GM21717 (cell line): ENCODE results near the gene SLU7.
A peak's percentile ranks its signal among the peaks of the same experiment; 100 is the strongest.

ENCODE experiments used
- ATAC-seq: cut with Tn5 transposase; IDR thresholded peaks from one replicate; pipeline ENCODE4 v1.9.1; 2021; ENCODE audit warnings: mild to moderate bottlenecking, moderate library complexity; ENCODE audit not compliant: unreplicated experiment

Gene SLU7

DNA sequence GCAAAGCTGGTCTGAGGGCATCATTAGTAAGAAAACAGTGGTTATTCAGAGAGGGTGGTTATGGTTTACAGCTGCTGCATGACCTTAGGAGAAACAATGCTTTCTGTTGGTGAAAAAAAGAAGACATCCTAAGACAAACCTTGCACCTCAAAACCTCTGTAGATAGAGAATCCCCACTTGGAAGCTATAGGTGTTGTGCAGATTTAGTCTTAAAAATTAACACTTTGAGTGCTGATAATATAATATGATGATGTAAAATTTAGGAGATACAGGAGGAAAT is 1.4 kb upstream of the SLU7 start:
- ATAC-seq = no peak

DNA sequence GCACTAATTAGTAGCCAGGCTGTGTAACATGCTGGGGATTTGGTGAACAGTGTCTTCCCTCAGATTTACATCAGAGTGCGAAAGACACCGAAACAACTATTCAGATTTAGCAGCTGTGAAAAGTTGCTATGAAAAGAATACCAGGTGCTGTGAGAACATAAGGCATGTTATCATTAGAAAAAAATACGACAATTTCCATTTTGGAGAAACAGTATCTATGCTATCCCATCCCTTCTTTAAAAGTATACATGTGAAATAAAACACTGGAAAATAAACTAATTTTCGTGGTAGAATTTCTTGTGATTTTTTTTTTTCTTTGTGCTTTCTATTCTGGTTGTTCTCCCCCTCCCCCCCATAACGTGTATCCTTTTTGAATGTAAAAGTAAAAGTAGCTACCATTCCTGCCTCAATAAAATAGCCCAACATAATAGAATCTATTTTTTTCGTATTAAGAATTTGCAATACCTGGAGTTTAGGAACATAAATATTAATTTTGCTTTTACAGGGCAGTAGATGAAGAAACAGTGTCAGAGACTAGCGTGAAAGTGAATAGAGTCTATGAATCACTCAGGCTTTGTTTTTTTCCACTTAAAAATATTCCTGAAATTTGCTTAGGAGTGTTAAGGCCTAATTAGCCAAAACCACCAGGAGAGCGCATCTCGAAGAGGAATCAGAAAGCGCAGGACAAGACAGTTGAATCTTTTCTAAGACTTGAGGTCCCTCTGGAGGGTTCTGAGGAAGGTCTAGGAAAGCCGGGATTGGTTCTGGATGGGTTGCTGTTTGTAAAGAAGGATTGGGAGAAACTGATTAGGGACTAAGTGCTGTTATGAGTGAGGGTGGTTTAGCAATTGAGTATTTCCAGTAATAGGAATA is 813 bp upstream of the SLU7 start:
- ATAC-seq = no peak

DNA sequence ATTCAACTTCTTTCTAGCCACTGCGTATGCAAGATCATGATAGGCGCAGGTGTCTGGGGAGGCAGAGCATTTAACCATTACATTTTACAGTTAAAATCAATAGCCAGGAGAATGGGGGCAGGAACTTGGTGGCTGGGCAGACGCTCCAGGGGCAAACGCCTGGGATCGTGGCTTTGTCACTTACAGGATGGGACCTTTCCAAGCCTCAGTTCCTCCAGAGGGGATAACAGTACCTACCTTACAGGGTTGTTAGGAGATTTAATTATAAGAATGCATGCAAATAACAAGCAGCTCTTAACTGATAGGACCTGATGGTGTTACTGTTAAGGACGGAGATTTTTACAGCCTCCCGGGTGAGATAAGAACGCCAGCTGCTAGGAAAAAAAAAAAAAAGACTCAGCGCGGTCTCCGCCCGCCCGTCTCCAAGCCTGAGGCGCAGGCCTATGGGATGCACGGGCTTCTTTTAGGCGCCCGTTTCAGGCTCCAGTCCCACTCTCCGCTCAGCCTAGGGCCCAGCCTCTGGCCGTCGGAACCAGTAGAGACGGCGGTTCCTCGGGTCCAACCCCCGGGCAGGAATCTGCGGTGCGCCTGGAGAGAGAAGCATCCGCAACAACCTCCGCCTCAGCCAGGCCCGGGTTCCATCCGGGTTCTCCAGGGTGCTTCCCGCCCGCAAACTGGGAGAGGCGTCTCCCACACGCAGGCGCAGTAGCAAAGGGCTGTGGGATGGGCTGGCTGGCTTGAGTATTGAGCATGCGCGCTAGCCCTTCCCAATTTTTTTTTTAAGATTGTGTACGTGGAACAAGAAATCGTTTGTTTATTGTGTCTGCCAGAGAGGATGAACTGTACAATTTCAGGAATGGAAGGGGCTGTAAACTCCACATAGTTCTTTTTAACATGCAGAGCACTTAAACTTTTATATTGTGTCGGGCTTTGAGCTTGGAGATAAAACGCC is 19.2 kb downstream of the SLU7 start, which contains the start of gene FAM200C:
TSS of gene FAM200C (minus strand) at position 653 of the 952 bp plus-strand sequence. CDS start 4,564 bp downstream, outside the sequence.
- ATAC-seq = peak; percentile 90

DNA sequence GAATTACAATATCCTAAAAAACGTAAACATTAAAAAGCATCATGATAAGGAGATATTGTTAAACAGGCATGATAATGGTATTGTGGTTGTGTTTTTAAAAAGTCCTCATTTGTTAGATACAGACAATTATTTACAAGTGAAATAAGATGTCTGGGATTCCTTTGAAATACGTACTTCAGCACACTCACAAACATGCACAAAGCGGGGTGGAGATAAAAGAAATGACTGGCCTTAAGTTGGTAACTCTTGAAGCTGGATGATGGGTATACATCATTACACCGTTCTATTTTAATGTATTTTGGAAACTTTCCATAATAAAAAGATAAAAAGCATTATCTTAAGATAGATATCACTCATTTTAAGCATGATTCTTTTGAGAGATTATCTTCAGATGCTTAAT is 20.1 kb downstream of the SLU7 start:
- no peak for ATAC-seq

DNA sequence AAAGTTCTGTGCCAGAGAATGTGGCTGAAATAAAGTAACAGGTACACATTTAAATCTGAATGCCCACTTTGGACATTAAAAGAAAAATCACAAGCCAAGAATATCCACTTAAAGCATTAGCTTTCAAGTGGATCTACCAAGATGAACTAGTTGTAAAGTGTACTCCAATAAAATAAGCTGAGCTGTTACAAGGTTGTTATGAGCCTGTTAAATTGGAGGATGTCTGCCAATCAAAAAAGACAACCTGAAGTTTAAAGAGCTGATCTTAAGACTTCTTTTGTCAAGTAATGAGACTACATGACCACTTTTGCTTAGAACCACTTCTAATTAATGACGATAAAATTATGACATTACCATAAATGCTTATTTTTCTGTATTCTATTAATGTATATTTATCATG is 21.4 kb downstream of the SLU7 start:
- no peak for ATAC-seq

DNA sequence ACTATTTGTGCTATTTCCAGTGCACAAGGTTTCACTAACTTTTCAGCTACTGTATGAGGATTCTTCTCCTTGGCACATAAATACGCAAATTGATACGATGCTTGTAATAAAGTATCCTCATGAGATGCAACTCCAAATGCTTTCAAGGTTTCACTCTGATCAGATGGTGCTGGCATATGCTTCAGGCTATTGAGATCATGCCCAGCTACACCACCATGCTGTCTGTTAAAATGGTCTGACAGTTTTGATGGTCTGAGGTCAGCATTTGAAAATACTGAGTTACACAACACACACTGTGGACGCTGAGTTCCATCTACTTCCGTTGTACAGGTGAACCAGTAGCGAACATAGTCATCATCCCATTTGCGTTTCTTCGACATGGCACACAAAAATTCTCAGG is 23.8 kb downstream of the SLU7 start:
- ATAC-seq = no peak

DNA sequence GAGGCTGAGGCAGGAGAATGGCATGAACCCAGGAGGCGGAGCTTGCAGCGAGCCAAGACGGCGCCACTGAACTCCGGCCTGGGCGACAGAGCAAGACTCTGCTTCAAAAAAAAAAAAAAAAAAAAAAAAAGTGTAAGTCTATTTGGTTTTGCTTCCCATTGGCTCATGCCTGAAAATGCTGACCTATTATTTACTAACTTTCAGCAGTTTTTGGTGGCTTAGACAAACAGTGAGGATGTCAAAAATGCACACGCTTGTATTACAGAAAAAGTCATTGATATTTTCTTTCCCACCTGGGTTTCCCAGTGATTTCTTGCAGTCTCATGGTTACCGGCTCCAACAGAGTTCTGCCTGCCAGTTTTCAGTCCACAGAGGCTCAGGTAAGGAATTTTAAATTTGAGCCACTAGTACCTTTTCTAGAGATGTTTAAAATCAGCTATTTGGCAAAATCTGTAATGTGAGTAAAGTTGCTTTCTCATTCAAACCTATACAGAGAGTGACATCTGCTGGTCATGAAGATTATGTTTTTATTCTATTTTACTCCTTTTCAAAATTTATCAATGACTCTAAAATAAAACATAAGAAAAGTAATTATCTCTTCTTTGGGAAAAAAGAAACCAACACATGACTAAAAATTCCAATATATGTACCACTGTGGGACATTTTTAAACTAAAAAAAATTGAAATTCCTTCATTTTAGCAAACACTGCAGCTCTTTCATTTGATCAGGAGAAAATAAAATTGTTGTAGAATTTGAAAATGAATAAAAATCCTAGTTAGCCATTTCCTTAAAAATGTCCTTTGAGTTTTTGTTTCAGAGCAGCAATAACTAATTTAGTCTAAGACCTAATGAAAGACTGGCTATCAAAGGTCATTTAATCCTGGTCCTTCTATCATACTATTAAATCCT is 27.8 kb downstream of the SLU7 start:
- no peak for ATAC-seq

DNA sequence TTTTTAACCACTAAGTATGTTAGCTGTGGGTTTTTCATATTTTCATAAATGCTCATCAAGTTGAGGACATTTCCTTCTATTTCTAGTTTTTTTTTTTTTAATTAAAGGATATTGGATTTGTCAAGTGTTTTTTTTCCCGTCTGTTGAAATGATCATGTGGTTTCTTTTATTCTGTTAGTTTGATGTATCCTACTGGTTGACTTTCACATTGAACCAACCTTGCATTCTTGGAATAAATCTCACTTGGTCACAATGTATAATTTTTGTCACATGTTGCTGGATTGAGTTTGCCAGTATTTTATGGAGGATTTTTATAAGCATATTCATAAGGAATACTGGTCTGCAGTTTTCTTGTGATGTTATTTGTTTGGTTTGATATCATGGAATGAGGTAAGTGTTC is 31.4 kb downstream of the SLU7 start:
- ATAC-seq = no peak

DNA sequence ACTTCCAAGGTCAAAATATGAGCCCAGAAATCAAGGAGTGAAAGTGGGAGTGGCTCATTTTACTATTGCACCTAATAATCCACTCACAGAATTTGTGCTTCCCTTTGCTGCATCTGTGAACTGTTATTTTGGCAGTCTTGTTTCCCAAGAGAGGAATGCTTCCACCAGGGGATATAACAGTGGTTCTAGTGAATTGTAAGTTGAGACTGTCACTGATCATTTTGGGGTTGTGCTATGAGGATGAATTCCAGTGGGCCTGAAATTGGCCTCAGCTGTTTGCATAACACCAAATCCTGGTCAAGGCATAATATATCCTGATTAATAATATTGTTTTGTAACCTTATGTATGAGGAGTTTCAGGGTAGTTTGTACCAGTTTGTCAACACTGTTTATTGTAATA is 33.4 kb downstream of the SLU7 start:
- ATAC-seq = no peak

DNA sequence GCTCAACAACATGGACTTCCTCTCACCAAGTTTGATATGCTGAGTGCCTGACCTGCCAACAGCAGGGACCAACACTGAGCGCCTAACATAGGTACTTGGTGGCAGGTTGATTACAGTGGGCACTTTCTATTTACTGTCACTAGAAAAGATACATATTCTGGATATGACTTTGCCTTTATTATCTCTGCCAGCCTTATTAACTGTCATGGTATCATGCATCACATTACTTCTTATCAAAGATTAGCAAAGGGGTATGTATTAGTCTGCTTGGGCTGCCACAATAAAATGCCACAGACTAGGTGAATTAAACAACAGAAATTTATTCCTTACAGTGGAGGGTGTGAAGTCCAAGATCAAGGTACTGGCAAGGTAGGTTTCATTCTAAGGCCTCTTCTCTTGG is 34.2 kb downstream of the SLU7 start:
- no peak for ATAC-seq

DNA sequence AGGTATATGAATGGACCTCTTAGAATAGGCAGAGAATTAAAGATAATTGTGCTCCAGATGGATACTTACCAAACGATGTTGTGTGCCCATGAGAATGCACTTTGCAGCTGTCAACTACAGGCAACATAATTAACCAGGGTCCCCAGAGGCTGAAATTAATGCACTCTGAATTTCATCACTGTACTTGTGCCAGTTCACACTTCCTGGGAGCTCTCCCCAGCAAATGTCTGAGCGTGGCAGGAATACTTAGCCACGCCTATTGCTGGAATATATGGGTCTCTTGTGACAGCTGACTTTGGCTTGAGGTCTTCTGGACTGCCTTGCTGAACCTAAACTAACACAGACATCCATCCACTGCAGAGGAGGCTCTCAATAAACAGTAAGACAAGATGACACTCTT is 36.5 kb downstream of the SLU7 start:
- ATAC-seq = no peak

DNA sequence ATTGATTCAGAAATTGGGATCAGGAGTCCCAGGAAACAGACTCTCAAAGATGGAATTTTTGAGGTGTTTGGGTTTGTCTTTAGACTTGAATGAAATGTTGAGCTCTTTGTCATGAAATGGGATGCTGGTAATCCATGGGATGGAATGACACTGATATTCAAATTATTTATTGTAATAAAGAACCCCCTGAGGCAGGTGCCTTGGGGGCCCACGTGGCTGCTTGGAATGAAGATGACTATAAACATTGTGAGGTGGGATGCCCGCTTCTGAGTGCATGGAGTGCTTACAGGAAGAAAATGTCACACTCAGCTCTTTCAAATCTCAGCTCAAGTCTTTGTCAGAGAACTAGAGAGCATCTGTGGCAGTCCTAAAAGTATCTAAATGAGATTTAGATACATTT is 38.8 kb downstream of the SLU7 start:
- ATAC-seq = no peak

DNA sequence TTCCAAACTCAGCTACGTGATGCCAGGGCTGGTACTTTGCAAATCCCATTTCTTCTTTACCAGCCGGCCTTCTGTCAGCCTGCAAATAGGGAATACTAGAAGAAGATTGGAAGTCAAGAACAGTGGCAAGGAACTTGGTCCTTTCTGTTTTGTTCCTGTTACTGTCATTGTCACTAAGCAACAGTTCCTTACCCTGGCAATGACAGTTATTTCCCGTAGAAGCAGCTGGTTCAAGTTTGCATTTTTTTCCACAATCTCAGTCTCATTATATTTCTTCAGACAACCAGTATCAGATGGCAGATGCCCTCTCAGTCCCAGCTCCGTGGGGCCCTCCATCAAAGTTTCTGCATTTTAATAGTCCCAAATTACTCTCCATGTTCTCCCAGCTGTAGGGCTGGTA is 39.4 kb downstream of the SLU7 start:
- ATAC-seq = no peak

DNA sequence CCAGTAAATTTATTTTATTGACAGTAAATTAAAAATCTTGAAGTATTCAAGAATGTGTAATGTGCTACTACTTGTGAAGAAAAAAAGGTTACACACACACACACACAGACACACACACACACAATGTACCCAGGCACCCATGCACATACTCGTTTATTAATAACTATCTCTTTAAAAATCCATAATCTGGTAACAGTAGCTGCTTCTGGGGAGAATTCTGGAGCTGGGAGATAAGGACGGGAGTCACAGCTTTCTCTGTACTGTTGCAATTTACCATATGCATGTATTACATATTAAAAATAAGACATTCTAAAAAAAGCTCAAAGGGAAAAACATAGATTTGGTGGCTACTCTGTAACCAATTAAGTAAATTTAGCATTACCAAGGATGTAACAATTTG is 40.6 kb downstream of the SLU7 start:
- ATAC-seq = no peak

DNA sequence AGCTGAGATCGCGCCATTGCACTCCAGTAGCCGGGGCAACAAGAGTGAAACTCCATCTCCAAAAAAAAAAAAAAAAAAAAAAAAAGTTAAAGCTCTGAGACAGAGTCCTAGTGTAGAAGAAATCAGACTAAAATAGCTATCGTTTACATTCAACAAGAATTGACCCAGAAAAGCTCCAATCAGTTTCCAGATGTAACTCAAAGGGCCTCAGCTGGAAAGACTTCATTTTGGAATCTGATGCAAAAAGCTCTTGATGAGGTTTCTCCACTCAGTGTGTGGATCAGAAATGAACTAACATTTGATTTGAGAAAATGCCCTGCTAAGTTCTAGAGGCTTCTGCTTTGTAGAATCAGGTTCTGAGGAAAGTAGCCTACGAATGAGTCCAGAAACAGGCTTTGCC is 41.2 kb downstream of the SLU7 start:
- no peak for ATAC-seq

DNA sequence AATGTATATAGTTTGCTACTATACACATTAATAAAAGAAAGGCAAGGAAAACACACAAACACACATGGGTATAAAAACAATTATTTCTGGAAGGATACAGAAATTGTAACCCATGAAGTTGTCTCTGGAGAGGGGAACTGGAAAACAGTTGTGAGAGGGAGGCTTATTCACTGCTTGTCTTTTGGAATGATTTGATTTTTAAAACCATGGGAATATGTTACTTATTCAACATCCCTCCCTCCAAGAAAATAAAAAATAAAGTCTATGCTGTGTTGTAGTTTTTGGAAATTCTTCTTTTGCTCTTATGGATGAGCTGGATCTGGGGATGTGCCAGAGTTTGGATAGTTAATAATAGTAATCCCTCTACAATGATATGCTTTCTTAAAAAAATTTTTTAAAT is 42.5 kb downstream of the SLU7 start:
- no peak for ATAC-seq

DNA sequence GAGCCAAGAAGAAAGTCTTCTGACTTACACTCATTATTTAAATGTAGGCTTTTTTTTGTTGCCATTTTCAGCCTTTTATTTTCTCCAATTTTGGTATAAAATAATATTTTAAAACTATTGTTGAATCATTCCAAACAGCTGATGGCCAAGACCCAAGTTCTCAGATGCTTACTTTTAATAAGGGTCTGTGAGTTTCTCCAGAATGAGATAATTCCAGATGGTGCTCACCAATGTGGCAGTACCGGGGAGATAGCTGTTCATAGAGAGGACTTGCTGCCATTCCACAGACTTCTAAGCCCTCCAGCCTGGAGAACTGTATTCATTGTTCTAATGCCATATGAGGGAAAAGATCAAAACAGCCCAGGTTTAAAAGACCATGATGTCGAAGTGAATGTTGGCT is 43.2 kb downstream of the SLU7 start:
- no peak for ATAC-seq

DNA sequence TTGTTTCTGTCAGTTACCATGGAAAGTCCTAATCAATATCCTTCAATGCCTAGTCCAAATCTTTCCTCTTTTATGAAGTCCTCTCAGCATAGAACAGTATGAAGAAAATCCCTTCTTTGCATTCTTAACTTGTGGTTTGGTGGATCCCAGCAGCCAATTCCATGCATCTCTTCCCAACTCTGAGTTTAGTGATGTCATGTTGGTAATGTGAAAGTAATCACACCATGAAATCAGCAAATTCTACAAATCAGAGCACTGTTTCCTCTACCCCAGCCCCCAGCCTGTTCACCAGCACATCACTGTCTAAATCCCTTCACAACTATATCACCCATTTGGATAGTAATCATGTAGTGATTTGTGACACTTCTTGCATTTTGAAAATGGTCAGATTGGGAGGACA is 43.7 kb downstream of the SLU7 start:
- ATAC-seq = no peak

DNA sequence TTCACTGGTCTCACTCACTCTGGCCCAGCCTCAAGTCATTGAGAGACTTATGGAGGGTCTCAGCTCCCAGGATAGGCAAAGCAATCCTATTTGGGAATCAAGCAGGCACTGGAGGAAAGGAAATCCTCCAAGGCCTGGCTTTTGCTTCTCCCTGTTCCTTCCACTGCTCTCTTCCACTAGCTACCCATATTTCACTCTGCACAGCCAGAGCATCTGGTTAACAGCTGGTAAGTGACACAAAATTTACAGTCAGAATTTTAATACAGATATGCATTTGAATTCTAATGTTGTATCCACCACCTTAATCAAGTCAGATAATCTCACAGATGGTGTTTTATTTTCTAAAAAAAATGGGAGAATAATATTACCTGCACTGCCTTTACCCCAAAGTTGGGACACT is 47.6 kb downstream of the SLU7 start:
- no peak for ATAC-seq

DNA sequence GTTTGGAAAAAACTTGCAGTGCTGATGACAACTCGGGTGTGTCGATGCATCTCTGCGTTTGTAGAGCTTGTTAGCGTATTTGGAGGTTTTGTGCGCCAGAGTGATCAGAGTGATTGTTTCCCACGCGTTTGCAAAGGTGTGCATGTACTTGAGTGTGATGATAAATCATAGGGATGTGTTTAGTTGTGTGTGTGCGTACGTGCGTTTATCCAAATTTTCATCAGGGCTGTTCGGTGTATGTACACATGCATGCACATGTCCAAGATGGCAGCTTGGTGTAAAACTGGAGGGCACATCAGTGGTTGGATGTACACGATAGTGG is 48.2 kb downstream of the SLU7 start:
- ATAC-seq = no peak

DNA sequence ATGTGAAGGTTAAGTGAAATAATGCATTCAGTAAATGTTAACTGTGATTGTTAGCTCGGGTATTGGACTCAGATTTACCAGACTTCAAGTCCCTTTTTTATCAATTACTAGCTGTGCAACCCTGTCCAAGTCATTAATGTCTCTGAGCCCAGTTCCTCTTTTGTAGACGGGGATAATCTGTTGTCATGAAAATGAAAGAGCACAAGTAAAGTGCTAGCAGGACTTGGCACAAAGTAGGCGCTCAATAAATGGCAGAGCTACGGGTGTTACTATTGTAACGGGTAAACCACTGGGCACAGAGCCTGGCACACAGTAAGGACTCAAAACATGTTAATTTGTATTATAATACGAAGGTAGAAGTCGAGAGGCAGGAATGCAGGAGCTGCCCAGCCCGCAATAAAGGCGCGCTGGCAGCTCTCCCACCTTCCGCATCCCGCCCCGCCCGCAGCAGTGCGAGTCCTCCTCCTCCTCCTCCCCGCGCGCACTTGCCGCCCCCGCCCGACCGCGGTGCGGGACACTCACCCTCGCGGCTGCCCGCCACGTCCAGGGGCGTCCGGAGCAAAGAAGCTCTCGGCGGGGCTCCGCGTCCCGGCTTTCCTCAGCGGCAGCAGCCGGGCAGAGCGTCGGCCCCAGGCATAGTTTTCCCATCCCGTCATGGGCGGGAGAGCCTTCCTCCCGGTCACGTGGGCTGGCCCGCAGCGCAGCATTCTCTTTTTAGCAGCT is 48.7 kb downstream of the SLU7 start, which contains the start of gene C1QTNF2:
TSS of gene C1QTNF2 (minus strand) at position 637 of the 723 bp plus-strand sequence. CDS start 15,615 bp downstream, outside the sequence.
- ATAC-seq = no peak
